Neural cell (in vitro differentiated cells): Measurements from ENCODE around the gene ATP12A. TPM values are rescaled to one million over a fixed set of nuclear protein-coding genes. Genes with fewer than 3 reads are reported as not detected.

Source experiments
- H2AFZ ChIP-seq: fragments of 200-600, 300-800 bp; sonication (generic), shearing (Covaris generic); 2 replicates; pipeline ENCODE4 v1.6.0; 2014; ENCODE audit warnings: low read depth, mild to moderate bottlenecking, antibody characterized with exemption, low read length, moderate library complexity
- H3F3A ChIP-seq: fragments of 200-600 bp; shearing (Covaris generic); 2 replicates; pipeline ENCODE4 v1.6.1; 2016; ENCODE audit warnings: mild to moderate bottlenecking, moderate library complexity, mixed read lengths, antibody characterized with exemption, low read length; ENCODE audit not compliant: insufficient read depth, poor library complexity, severe bottlenecking
- H3K27ac ChIP-seq: fragments of 200-600, 300-800 bp; sonication (generic), shearing (Covaris generic); 2 replicates; pipeline ENCODE4 v1.5.1; 2014; ENCODE audit warnings: mild to moderate bottlenecking, low read length, moderate library complexity
- H3K27me3 ChIP-seq: fragments of 300-800, 200-600 bp; sonication (generic), shearing (Covaris generic); 2 replicates; pipeline ENCODE4 v1.6.0; 2014; ENCODE audit warnings: mild to moderate bottlenecking, low read depth, low read length, moderate library complexity; ENCODE audit not compliant: insufficient read depth
- H3K36me3 ChIP-seq: fragments of 300-800, 200-600 bp; sonication (generic), shearing (Covaris generic); 2 replicates; pipeline ENCODE4 v1.5.1; 2014; ENCODE audit warnings: mild to moderate bottlenecking, antibody characterized with exemption, low read length, moderate library complexity; ENCODE audit not compliant: insufficient read depth
- H3K4me2 ChIP-seq: fragments of 300-800, 200-600 bp; sonication (generic), shearing (Covaris generic); 2 replicates; pipeline ENCODE4 v1.6.0; 2014; ENCODE audit warnings: mild to moderate bottlenecking, low read length
- H3K4me3 ChIP-seq: fragments of 300-800, 200-600 bp; sonication (generic), shearing (Covaris generic); 2 replicates; pipeline ENCODE4 v1.5.1; 2014; ENCODE audit warnings: mild to moderate bottlenecking, low read length, moderate library complexity
- H3K79me2 ChIP-seq: fragments of 200-600 bp; shearing (Covaris generic); replicated peaks from 2 replicates; pipeline ENCODE4 v1.6.0; 2014; ENCODE audit warnings: mild to moderate bottlenecking, low read length, moderate library complexity; ENCODE audit not compliant: insufficient read depth
- H3K9ac ChIP-seq: fragments of 300-800, 200-600 bp; sonication (generic), shearing (Covaris generic); 2 replicates; pipeline ENCODE4 v1.6.1; 2016; ENCODE audit warnings: mild to moderate bottlenecking, low read length, mixed read lengths
- H3K9me2 ChIP-seq: fragments of 200-600 bp; shearing (Covaris generic); 2 replicates; pipeline ENCODE4 v1.6.1; 2016; ENCODE audit warnings: mild to moderate bottlenecking, low read length, mixed read lengths; ENCODE audit not compliant: insufficient read depth
- H3K9me3 ChIP-seq: fragments of 200-600, 300-800 bp; sonication (generic), shearing (Covaris generic); 2 replicates; pipeline ENCODE4 v1.6.1; 2016; ENCODE audit warnings: mild to moderate bottlenecking, mixed run types, low read length, moderate library complexity, mixed read lengths
- H4K20me1 ChIP-seq: fragments of 200-600 bp; shearing (Covaris generic); 2 replicates; pipeline ENCODE4 v1.6.1; 2016; ENCODE audit warnings: mild to moderate bottlenecking, mixed run types; ENCODE audit not compliant: insufficient read depth
- EP300 ChIP-seq: fragments of 450-650 bp; conservative IDR thresholded peaks from 2 replicates; pipeline ENCODE4 v1.6.1; 2014; ENCODE audit warnings: antibody characterized with exemption, mild to moderate bottlenecking, moderate library complexity; ENCODE audit not compliant: poor library complexity, severe bottlenecking
- EZH2 ChIP-seq: fragments of 200-600, 300-800 bp; shearing (Covaris generic), sonication (generic); IDR thresholded peaks from 2 replicates; pipeline ENCODE4 v1.6.1; 2014; ENCODE audit warnings: antibody characterized with exemption, low read length, borderline replicate concordance, mild to moderate bottlenecking; ENCODE audit not compliant: insufficient read depth, poor library complexity, severe bottlenecking
- MXI1 ChIP-seq: fragments of 450-650 bp; conservative IDR thresholded peaks from 2 replicates; pipeline ENCODE4 v1.6.1; 2014; ENCODE audit warnings: antibody characterized with exemption, mild to moderate bottlenecking; ENCODE audit not compliant: poor library complexity, severe bottlenecking
- POLR2AphosphoS5 ChIP-seq: IDR thresholded peaks from 2 replicates; pipeline ENCODE4 v1.6.1; 2012
- RAD21 ChIP-seq: fragments of 450-650 bp; conservative IDR thresholded peaks from 2 replicates; pipeline ENCODE4 v1.6.1; 2014; ENCODE audit warnings: antibody characterized with exemption, mild to moderate bottlenecking, moderate library complexity
- REST ChIP-seq: IDR thresholded peaks from 2 replicates; pipeline ENCODE4 v1.6.1; 2012; ENCODE audit warnings: borderline replicate concordance
- SMC3 ChIP-seq: fragments of 450-650 bp; conservative IDR thresholded peaks from 2 replicates; pipeline ENCODE4 v1.6.1; 2014; ENCODE audit warnings: antibody characterized with exemption, mild to moderate bottlenecking, moderate library complexity; ENCODE audit not compliant: poor library complexity
- TAF1 ChIP-seq: IDR thresholded peaks from 2 replicates; pipeline ENCODE4 v1.6.1; 2012; ENCODE audit warnings: low read depth
- polyA plus RNA-seq: library from polyadenylated mRNA; depleted of rRNA; stranded (reverse); fragments of >200 nt; gene quantifications from 2 replicates; pipeline ENCODE4 v1.2.3, GENCODE V29; 2014
- TF ChIP-seq, protein P1 (sequence below): fragments of 450-650 bp; IDR thresholded peaks from 2 replicates; pipeline ENCODE4 v1.5.1; 2014; ENCODE audit warnings: antibody characterized with exemption, mild to moderate bottlenecking, moderate library complexity; ENCODE audit not compliant: poor library complexity, severe bottlenecking

The ATP12A gene
- polyA plus RNA-seq, 1 donor from 2014 or later, result not detected

GRCh38 chr13:24716011-24716410, 35.8 kb downstream of the ATP12A start:
- H3K79me2 ChIP-seq, result no peaks in the 10 kb centered on the region
- TF ChIP-seq REST (no peak), TAF1 (no peak), MXI1 (no peak), EZH2 (no peak), EP300 (no peak), POLR2AphosphoS5 (no peak)
- H3K9ac ChIP-seq, result no peak overlapping the region
- no peak overlapping the region for H2AFZ ChIP-seq
- no peaks in the 10 kb centered on the region for H3K9me2 ChIP-seq
- no peak overlapping the region for H3K4me2 ChIP-seq
- H3K4me3 ChIP-seq, result no peak overlapping the region
- H3K27ac ChIP-seq, result no peak overlapping the region
- H3K36me3 ChIP-seq, result no peaks in the 10 kb centered on the region
- no peaks in the 10 kb centered on the region for H4K20me1 ChIP-seq
- H3K9me3 ChIP-seq, result no peaks in the 10 kb centered on the region
- no peaks in the 10 kb centered on the region for H3K27me3 ChIP-seq
- no peaks in the 10 kb centered on the region for H3F3A ChIP-seq

DNA sequence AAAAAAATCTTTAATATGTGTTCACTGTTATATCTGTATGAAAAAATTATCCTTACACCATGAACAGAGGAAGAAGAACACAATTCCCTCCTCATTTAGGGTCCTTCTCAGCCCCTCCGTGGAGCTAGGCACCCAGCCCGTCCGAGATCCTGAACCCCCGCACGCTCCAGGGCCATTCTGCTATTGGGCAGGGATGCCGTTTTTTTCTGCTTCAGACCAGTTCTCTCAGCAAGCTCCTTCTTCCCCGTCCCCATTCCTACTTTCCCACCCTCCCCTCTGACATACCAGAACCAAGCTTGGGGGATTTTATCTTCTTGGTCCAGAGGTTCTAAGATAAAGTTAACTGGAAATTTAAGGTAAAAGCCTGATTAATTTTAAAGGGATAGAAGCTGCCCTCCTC, 36.2 kb downstream of the ATP12A start:
- Histone ChIP-seq H3K79me2 (no peaks in the 10 kb centered on the region), H3F3A (no peaks in the 10 kb centered on the region), H2AFZ (no peak overlapping the region), H3K9me2 (no peaks in the 10 kb centered on the region), H3K27me3 (no peaks in the 10 kb centered on the region), H3K36me3 (no peaks in the 10 kb centered on the region), H3K9ac (no peak overlapping the region), H4K20me1 (no peaks in the 10 kb centered on the region), H3K9me3 (no peaks in the 10 kb centered on the region), H3K4me3 (no peak overlapping the region), H3K27ac (no peak overlapping the region), H3K4me2 (no peak overlapping the region)
- TF ChIP-seq REST, result no peak
- TF ChIP-seq EZH2, result no peak
- no peak for TF ChIP-seq EP300
- TF ChIP-seq, protein P1, sequence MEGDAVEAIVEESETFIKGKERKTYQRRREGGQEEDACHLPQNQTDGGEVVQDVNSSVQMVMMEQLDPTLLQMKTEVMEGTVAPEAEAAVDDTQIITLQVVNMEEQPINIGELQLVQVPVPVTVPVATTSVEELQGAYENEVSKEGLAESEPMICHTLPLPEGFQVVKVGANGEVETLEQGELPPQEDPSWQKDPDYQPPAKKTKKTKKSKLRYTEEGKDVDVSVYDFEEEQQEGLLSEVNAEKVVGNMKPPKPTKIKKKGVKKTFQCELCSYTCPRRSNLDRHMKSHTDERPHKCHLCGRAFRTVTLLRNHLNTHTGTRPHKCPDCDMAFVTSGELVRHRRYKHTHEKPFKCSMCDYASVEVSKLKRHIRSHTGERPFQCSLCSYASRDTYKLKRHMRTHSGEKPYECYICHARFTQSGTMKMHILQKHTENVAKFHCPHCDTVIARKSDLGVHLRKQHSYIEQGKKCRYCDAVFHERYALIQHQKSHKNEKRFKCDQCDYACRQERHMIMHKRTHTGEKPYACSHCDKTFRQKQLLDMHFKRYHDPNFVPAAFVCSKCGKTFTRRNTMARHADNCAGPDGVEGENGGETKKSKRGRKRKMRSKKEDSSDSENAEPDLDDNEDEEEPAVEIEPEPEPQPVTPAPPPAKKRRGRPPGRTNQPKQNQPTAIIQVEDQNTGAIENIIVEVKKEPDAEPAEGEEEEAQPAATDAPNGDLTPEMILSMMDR, result no peak
- no peak for TF ChIP-seq POLR2AphosphoS5
- no peak for TF ChIP-seq SMC3
- no peak for TF ChIP-seq RAD21
- TF ChIP-seq TAF1, result no peak
- TF ChIP-seq MXI1, result no peak
